IMR-90 (cell line): ENCODE measurements around the gene JMJD7.

Experiments
- CEBPB ChIP-seq: IDR thresholded peaks from 2 replicates; pipeline ENCODE4 v1.6.1; 2012; ENCODE audit warnings: low read depth, low read length, improper control_type of control experiment
- CHD1 ChIP-seq: IDR thresholded peaks from 2 replicates; pipeline ENCODE4 v1.6.1; 2012; ENCODE audit warnings: low read depth, low read length, improper control_type of control experiment
- CTCF ChIP-seq: conservative IDR thresholded peaks from 2 replicates; pipeline ENCODE4 v1.5.1; 2012; ENCODE audit warnings: mild to moderate bottlenecking, low read depth, low read length, improper control_type of control experiment
- MAFK ChIP-seq: IDR thresholded peaks from 2 replicates; pipeline ENCODE4 v1.6.1; 2012; ENCODE audit warnings: low read depth, low read length, improper control_type of control experiment
- MXI1 ChIP-seq: IDR thresholded peaks from 2 replicates; pipeline ENCODE4 v1.6.1; 2012; ENCODE audit warnings: low read depth, mild to moderate bottlenecking, low read length, moderate library complexity, borderline replicate concordance
- POLR2A ChIP-seq: IDR thresholded peaks from 2 replicates; pipeline ENCODE4 v1.6.1; 2012; ENCODE audit warnings: mild to moderate bottlenecking, low read depth, low read length
- RAD21 ChIP-seq: IDR thresholded peaks from 2 replicates; pipeline ENCODE4 v1.6.1; 2012; ENCODE audit warnings: low read length, improper control_type of control experiment
- RCOR1 ChIP-seq: IDR thresholded peaks from 2 replicates; pipeline ENCODE4 v1.6.1; 2012; ENCODE audit warnings: mild to moderate bottlenecking, low read length, improper control_type of control experiment; ENCODE audit not compliant: insufficient replicate concordance
- RFX5 ChIP-seq: IDR thresholded peaks from 2 replicates; pipeline ENCODE4 v1.8.0; 2012; ENCODE audit warnings: low read depth, mild to moderate bottlenecking, low read length, moderate library complexity
- USF2 ChIP-seq: fragments of 150-350 bp; IDR thresholded peaks from 2 replicates; pipeline ENCODE4 v1.6.1; 2017; ENCODE audit warnings: mild to moderate bottlenecking, antibody characterized with exemption, low read length, low read depth

GRCh38 chr15:41885841-41886240, 57.9 kb downstream of the JMJD7 start:
- TF ChIP-seq CTCF (no peak), MXI1 (no peak), POLR2A (no peak), RFX5 (no peak), CHD1 (no peak), CEBPB (no peak), RAD21 (no peak), USF2 (no peak), RCOR1 (no peak), MAFK (no peak)
